ENCODE measurements around the gene AMY1B.
"Not testable (repeated sequence)": the region's sequence is repeated elsewhere in the genome, so short reads cannot be mapped to it uniquely, and the experiment has no call there.

DNA sequence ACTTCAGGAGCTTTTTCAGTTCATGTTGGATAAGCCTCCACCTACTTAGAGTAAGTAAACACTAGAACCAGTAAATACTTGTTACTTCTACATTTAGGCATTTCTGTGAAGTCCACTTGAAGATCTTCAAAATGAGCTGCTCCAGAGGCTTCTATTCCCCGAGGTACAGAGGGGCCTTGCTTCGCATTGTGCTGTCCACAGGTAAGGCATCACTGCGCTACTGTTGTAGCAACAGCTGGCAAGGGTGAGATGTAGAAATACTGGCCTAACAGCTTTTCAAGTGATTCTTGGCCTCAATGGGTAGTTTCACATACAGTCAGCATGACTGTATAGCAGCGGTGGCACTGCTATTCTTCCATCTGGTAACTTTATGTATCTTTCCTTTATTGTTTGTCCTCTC is 45.1 kb downstream of the AMY1B start:
- TF ChIP-seq TAF1 (IDR thresholded peaks at IDR 0.05; ENCODE audit: borderline replicate concordance, low read depth, low read length); RAD21 (IDR thresholded peaks at IDR 0.05; ENCODE audit: low read length); POLR2AphosphoS5 (IDR thresholded peaks at IDR 0.05; ENCODE audit: low read depth, low read length); FOSL2 (IDR thresholded peaks at IDR 0.05; ENCODE audit: borderline replicate concordance, low read depth); SMC3 (IDR thresholded peaks at IDR 0.05; ENCODE audit: low read depth, low read length); RFX5 (IDR thresholded peaks at IDR 0.05; ENCODE audit: low read length): not testable (repeated sequence)
- TF ChIP-seq, protein P1, sequence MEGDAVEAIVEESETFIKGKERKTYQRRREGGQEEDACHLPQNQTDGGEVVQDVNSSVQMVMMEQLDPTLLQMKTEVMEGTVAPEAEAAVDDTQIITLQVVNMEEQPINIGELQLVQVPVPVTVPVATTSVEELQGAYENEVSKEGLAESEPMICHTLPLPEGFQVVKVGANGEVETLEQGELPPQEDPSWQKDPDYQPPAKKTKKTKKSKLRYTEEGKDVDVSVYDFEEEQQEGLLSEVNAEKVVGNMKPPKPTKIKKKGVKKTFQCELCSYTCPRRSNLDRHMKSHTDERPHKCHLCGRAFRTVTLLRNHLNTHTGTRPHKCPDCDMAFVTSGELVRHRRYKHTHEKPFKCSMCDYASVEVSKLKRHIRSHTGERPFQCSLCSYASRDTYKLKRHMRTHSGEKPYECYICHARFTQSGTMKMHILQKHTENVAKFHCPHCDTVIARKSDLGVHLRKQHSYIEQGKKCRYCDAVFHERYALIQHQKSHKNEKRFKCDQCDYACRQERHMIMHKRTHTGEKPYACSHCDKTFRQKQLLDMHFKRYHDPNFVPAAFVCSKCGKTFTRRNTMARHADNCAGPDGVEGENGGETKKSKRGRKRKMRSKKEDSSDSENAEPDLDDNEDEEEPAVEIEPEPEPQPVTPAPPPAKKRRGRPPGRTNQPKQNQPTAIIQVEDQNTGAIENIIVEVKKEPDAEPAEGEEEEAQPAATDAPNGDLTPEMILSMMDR (IDR thresholded peaks at IDR 0.05), result not testable (repeated sequence)
